CD4-positive, alpha-beta T cell treated with Interferon gamma for 1 hour (primary cell): ENCODE data around the gene AP1G1.
"Not testable (repeated sequence)": the region's sequence is repeated elsewhere in the genome, so short reads cannot be mapped to it uniquely, and the experiment has no call there.

Source experiments
- DNase-seq: peaks from one replicate; pipeline ENCODE4 v3.0.0-alpha.2; 2020

The AP1G1 gene

DNA sequence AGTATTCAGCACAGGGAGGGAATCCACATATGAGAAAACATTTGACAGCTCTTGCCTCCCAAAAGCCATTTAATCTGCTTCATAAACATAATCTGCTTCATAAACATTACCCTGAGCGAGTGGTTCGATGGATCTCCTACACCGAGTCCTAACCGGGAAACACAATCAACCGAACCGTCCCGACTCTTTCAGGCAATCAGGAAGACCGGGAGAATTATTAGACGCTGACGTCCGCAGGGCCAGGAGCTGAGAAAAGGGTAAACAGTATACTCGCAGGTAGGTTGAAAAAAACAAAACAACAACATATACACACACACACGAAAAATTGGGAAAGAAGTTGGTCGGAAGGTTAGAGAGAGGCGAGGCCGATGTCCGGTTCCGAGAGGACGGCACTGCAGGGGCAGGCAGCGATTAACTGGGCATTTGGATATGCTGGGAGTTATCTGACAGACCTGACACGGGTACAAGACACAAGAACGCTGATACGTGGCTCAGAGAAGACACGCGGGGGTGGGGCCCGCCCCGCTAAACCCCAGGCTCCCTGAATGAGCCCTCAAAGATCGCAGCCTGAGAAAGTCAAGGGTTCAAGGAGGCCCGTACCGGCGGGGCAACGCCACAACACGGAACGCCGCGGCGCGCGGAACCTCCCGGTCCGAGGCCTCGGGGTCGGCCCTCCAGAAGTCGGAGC is 585 bp downstream of the AP1G1 start:
- no peak for DNase-seq

DNA sequence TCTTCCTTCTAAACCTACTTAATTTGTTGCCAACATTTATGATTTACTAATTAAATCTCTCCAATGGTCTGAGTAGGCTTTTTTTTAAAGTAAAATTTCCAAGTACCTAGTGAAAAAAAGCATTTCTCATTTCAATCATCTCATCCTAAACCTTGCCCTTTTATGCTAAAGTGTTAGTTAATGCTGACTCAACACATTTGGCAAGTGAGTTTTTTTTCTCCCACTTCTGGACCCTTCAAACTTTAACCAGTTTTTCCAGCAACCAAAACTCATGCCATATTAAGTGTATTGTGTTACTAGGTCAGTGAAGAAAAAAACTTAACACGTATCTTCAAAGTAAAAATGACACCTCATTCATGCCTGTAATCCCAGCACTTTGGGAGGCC is 5.3 kb downstream of the AP1G1 start:
- no peak for DNase-seq

DNA sequence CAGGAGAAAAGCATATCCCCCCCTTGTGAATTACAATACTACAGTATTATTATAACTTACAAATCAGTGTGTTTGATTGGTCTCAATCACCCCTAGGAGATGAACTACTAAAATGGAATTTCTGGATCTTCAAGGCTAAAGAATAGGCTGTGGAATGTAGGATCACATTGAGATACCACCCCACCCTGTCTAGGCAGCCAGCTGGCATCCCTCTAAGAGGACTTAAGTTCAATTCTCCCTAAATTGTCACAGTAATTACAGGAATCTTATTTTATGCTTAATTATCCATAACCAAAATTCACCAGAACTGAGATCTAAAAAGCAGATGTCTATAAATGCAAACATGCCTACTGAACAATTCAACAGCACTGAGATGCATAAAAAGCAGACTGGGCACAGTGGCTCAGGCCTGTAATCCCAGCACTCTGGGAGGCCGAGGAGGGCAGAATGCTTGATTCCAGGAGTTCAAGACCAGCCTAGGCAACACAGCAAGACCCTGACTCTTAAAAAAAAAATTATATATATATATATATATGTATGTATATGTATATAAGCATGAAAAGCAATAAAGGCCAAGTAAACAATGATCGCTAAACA is 12.0 kb downstream of the AP1G1 start:
- no peak for DNase-seq

DNA sequence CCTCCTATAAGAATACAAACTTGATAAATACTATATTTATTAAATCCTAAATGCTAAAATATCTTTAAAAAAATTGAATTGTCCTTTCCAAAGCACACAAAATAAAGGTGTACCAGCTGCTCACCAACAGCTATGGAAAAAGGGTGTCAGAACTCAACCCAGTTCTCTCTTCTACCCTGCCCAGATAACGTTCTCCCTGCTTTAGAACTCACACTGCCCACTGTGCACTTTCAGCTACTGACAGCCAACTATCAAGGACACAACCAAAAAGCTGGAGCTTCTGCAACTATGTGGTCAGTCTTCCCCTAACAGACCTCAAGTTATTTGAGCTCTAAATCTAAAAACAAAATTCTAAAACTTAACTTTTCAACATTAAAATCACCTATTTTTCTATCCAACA is 13.7 kb downstream of the AP1G1 start:
- no peak for DNase-seq

DNA sequence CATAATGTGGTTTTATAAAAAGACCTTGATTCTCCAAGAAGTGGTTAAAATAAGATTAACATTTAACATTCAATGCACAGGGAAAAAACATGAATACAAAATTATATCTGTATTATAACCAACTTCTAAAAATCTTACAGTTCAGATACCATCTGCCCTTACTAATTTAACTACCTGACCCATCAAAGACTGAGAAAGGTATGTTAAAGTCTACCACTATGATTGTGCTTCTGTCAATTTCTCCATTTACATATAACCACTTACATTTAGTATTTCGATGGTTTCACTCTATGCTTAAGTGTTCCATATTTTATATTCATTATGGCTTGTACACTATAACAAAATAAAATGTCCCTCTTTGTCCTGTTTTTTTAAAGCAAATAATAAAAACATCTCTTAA is 14.6 kb downstream of the AP1G1 start:
- DNase-seq: no peak

DNA sequence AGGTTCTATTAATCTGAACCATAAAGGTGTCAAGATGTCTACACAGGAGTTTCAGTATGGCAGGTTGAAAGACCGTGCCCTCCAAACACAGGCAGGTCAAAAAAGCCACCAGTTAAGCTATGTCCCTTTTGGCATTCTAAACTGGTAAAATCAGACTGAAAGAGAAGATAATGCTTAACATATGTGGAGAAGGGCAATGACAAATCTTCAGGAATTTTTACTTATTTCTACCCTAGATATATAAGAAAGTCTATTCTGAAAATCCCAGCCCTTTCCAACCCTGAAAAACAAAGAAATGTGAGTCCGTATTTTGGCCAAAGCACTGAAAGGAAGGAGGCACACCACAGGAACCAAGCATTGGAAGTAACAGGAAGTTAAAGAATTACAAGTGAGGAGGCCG is 16.5 kb downstream of the AP1G1 start:
- no peak for DNase-seq

DNA sequence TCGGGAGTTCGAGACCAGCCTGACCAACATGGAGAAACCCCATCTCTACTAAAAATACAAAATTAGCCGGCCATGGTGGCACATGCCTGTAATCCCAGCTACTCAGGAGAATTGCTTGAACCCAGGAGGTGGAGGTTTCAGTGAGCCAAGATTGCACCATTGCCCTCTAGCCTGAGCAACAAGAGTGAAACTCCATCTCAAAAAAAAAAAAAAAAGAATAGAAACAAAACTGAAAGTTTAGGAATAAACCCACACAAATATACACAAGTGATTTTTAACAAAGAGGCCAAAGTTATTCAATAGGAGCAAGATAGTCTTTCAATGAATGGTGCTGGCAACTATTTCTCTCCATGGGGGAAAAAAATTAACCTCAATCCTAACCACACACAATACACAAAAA is 18.3 kb downstream of the AP1G1 start:
- DNase-seq: not testable (repeated sequence)

DNA sequence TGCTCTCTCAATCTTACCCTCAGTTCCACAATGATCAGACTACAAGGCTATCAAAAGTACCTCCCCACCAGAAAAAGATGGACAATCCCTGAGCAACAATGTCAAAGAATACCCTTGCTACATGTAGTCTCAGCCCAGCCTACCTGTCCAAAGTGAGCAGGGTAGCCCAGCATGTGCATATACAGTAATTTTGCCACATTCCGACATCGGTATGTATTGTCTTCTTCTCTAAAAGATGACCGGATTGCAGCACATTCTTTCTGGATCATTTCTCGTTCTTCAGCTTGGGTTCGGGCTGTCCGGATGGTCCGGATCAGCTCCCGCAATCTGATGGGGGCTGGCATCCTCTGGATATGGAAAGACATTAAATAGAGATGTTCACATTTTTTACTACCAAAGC is 19.5 kb downstream of the AP1G1 start:
- DNase-seq: no peak

DNA sequence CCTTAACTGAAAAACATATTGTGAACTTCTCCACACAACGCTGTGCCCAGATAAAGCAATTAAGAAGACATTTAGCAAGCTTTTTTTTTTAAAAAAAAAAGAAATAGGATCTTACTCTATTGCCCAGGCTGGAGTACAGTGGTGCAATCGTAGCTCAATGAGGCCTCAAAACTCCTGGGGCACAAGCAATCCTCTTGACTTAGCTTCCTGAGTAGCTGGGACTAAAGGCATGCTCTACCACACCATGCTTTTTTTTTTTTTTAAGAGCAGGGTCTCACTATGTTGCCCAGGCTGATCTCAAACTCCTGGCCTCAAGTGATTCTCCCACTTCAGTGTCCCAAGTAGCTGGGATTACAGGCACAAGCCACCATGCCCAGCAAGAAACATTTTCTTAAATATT is 20.1 kb downstream of the AP1G1 start:
- no peak for DNase-seq

DNA sequence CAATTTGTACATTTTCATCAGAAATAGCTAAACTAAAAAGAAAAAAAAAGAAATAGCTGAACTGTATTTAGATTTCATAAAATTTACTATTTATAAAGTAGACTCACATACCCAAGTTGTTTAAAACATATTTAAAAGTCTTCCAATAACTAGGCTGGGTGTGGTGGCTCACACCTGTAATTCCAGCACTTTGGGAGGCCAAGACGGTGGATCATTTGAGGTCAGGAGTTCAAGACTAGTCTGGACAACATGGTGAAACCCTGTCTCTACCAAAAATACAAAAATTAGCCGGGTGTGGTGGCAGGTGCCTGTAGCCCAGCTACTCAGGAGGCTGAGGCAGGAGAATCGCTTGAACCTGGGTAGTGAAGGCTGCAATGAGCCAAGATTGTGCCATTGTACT is 23.5 kb downstream of the AP1G1 start:
- DNase-seq: not testable (repeated sequence)

DNA sequence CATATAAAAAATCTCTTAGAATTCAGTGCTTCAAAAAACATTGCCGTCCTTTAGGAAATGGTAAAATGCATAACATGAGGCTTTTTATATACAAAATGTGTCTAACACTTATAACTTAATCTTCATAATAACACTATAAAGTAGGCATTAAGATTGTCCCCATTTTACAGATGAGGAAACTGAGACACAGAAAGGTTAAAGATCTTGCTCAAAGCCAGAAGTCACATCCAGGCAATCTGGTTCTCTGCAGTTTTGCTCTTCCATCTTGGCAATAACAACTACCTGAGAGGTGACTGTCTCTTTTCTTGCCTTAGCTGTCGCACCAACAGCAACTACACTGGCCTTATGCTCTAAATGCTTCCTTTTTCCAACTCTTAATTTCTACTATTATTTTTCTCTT is 24.5 kb downstream of the AP1G1 start:
- no peak for DNase-seq

DNA sequence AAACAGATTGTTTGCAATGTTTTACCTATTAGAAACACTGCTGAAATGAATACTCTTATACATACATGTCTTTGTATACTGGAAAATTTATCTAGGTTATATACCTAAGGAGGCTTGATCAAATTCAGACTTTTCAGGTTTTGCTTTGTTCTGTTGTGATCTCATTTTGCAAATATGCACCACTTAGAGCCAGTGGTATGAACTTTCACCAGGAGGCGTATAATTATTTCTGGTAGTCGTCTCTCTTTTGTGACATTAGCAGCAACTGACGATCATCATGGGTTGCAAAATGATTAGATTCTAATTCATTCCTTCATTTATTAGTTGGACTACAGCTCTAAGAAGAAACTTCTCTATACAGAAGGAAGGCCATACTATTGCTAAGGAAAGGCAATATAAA is 26.9 kb downstream of the AP1G1 start:
- DNase-seq: no peak

DNA sequence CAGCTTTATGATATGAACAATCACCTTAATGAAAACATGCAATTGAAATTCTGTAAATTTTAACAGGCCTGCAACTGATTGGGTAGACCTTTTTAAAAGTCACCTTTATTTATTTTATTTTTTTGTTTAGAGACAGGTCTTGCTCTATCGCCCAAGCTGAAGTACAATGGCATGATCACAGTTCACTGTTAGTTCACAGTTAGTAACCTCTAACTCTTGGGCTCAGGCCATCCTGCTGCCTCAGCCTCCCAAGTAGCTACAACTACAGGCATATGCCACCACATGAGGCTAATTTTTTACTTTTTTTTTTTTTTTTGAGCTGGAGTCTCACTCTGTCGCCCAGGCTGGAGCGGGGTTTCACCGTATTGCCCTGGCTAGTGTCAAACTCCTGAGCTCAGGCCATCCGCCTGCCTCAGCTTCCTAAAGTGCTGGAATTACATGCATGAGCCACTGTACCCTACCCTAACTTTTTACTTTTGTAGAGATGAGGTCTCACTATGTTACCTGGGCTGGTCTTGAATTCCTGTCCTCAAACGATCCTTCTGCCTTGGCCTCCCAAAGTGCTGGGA is 28.0 kb downstream of the AP1G1 start:
- DNase-seq: no peak

DNA sequence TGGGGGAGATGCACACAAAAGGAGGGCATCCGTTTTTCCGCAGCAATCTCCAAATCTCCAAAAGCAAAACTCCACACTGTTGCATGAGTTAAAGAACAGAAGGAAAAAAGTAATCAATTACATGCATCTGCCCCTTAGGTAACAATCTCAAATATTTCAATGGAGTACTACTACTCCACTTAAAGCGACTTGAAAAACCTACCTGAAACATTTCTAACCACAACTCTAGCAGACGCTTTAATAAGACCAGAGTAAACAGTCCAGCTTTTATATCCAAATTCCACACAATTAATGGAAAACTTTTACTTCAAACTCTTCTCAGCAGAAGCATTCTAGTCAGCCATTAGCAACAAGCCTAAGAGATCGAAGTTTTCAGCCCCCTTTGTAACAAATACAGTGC is 29.9 kb downstream of the AP1G1 start:
- no peak for DNase-seq

DNA sequence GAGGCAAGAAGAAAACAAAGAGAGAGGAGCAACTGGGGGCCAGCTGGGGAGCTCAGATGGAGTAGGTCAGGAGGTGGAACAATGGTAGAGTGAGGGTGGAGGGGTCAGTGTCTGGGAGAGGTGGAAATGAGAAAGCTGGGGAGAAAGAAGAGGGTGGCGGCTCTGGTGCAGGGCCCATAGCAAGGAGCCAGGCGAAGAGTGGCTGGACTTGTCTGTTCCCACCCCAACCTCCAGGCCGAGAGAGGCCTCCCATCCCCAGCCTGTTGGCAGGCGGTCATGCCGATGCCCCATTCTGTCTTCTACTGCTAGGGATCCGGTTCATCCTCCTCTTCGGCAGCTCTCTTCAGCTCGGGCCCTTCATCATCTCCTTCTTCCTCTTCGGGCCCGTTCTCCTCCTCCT is 31.3 kb downstream of the AP1G1 start:
- DNase-seq: no peak

DNA sequence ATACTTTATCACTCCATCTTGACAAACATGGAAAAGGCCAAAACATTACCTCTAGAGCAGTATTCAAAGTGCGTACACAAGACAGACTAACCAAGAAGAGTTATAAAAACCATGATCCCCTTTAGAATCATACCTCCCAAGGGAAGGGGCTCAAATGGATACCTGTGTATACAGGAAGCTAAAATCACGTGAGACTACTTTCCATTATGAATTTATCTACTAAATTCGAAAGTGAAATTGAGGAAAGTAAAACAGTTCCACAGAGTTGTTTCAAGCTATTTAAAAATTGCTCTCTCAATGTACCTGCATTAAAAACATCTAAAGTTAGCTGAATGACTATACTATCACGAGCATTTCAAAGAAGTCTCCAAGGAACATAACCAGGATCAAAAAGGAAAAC is 32.7 kb downstream of the AP1G1 start:
- DNase-seq: no peak

DNA sequence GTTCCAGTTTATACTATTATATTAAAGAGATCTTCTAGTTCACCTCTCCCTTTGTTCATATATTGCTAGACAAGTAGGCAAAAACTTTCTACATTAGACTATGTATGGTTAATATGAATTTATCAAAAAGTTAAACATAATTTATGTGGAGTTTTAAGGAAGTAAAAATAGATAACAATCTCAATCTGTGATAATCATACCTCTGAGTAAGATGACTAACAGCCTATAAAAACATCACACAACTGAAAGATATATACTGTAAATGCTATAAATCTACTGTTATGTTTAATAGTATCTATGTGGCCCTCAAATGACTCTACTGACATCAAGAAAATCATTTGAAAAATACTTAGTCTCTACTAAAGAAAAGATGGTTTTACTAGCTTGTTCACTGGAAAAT is 37.1 kb downstream of the AP1G1 start:
- no peak for DNase-seq

DNA sequence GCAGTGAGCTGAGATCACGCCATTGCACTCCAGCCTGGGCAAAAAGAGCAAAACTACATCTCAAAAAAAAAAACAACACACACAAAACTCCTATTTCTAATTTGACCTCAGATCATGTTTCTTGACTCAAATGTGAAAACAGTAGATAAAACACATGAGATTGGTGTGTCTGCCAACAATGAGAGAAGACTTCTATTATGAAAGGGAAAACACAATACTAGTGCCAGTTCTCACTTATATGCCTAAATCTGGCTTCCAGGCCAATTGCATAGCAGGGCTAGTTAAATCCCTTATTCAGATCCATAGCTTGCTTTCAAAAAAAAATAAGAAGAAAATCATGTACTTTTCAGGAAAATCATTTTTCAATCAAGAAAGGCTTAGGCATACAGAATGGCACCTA is 39.4 kb downstream of the AP1G1 start:
- no peak for DNase-seq

DNA sequence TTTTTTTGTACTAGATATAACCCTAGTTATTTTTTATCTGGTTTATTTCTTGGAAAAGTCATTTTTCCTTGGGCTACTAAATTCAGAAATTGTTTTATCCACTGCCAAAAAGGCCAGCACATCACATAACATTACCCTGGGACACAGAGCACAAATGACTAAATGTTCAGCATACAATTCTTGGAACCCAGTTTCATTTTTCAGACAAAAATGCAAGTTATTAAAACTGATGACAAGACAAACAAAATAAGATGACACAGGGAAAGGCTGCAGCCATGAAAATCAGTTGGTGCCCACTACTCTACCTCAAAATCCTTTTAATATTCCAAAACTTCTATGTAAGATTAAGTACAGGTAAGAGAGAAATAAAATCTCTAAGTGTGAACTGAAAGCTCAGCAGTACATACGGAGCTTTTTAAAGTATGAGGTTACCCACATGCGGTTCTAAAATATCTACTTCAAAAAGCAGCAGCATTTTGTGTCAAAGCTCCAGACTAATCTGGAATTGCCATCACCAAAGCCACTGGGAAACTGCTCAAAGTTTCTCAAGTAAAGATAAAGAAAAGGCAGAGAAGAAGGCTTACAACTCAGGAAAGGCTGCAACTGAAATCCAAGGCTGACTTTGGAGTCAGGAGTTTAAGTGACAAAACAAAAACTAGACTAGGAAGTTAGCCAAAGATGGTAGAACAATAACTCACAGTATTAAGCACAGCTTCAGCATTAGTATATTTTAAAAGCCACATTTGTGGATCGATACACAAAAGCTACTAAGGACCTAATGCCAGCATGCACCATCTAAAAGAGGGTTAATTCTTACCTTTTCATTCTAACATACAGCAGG is 41.4 kb downstream of the AP1G1 start:
- DNase-seq: no peak

DNA sequence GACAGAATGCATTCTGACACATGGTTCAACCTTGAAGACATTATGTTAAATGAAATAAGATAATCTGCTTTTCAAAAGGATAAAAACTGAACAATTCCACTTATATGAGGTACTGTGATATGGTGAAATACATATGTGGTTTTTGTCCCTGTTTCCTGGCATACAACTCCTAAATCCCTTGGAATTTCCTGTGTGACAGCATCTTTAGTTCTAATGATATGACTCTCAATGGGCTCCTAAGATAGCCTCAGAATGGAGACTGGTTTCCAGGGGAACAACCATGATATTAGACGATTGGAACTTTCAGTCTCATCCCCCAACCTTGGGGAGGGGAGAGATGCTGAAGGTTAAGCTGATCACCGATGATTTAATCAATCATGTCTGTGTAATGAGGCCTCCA is 46.4 kb downstream of the AP1G1 start:
- no peak for DNase-seq

DNA sequence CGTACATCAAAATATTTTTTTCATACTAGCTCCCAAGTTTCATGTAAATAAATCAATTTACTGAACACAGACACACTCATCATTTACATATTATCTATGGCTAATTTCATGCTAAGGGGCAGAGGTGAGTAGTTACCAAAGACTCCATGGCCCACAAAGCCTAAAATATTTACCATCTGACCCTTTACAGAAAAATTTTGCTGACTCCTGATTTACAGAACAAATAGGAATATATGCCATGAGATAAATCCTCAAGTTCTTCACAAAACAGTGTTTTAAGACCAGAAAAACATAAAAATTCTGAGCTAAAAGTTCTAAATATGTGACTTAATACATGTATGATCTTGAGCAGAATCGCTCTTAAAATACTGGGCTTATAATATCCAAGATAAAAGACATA is 47.5 kb downstream of the AP1G1 start:
- DNase-seq: no peak

DNA sequence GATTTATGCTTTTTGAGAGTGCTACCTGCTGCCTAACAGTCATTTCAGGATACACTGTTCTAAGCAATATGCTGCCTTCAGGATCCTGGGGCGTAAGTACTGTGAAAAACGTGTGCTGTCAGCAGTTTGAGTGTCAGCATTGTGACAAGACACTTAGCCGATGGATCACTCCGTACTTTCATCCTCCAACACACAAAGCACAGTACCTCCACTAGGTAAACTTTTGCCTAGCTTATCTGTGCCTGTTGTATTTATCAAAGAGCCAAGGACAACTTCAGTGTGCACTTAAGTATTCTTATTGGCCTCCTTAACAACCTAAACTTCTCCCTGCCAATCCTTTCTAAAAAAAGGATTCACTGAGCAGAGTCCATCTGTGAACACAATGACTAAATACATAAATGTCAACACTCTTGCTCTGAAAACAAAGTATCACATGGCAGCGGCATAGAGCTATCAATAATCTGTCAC is 50.3 kb downstream of the AP1G1 start:
- no peak for DNase-seq

DNA sequence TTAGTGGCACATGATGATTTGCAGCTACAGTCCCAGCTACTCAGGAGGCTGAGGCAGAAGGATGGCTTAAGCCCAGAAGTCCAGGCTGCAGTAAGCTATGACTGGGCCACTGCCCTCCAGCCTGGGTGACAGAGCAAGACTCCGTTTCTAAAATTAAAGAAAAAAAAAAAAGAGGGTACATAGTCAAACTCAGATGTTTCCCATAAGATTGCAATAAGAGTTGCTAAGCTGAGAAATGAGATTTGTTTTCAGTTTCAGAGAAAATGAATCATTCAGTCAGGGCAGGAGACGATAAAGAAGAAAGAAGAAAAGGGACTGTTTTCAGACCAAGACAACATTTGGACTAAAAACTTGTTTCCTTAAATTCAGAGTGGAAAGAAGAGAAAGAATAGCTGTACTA is 54.0 kb downstream of the AP1G1 start:
- no peak for DNase-seq

DNA sequence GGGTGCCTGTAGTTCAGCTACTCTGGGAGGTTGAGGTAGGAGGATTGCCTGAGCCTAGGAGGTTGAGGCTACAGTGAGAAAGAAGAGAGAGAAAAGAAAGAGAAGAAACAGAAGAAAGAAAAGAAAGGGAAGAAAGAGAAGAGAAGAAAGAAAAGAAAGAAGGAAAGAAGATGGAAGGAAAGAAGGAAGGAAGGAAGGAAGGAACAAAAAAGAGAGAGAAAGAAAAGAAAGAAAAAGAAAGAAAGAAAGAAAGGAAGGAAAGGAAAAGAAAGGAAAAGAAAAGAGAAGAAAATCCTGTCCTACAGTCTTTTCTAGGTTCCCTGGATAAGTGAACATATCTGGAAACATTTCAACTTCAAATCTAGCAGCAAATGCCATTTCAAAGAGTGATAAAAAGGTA is 54.5 kb downstream of the AP1G1 start:
- DNase-seq: no peak
